ENCODE measurements around the gene GALNT7.

Gene GALNT7

DNA sequence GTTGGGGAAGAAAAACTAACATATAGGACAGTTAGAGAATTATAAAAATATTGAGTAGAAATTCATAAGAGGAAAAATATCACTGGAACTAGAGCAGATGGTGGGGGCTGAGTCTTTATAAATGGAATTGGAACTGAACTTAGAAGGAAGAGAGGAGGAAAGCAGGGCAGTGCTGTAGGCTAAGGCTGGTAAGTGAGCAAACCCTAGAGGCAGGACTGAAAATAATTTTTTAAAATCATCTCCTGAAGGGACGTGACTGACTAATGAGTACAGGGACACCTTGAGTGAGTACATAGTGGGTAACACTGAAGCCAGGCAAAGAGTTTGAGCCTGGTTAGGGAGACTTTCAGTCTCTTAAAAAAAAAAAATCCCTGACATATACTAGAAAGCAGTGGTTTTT, 63.3 kb downstream of the GALNT7 start:
- no peak for DNase-seq (ENCODE audit: low read depth in 2 of 3, low spot score in 2 of 3)

GRCh38 chr4:173233857-173234256, 65.2 kb downstream of the GALNT7 start:
- DNase-seq (ENCODE audit: low read depth in 2 of 3, low spot score in 2 of 3) = no peak

GRCh38 chr4:173235050-173235449, 66.4 kb downstream of the GALNT7 start:
- DNase-seq (ENCODE audit: low read depth in 2 of 3, low spot score in 2 of 3) = no peak

DNA sequence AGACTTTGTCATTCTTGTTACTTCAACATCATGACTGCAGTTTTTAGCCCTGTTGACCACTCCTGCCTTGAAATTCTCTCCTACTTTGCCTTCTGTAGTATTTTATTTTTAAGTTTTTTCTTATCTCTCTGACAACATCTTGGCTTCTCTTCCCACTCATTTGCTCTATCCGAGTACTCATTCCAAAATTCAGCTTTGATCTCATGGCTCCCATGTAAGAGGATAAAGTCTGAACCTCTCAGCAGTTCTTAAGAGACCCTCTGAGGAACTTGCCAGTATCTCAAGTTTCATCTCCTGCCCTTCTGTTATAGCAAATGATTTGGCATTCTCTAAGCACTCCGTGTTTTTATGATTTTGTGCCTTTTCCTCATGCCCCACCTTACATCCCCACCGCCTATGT, 67.7 kb downstream of the GALNT7 start:
- no peak for DNase-seq (ENCODE audit: low read depth in 2 of 3, low spot score in 2 of 3)

- DNase-seq (ENCODE audit: low read depth in 2 of 3, low spot score in 2 of 3) = no peak
Measured at GRCh38 chr4:173237152-173237551, 68.5 kb downstream of the GALNT7 start.

- no peak for DNase-seq (ENCODE audit: low read depth in 2 of 3, low spot score in 2 of 3)
Measured at GRCh38 chr4:173237762-173238161, 69.2 kb downstream of the GALNT7 start.

GRCh38 chr4:173240696-173241095, 72.1 kb downstream of the GALNT7 start:
- no peak for DNase-seq (ENCODE audit: low read depth in 2 of 3, low spot score in 2 of 3)

DNA sequence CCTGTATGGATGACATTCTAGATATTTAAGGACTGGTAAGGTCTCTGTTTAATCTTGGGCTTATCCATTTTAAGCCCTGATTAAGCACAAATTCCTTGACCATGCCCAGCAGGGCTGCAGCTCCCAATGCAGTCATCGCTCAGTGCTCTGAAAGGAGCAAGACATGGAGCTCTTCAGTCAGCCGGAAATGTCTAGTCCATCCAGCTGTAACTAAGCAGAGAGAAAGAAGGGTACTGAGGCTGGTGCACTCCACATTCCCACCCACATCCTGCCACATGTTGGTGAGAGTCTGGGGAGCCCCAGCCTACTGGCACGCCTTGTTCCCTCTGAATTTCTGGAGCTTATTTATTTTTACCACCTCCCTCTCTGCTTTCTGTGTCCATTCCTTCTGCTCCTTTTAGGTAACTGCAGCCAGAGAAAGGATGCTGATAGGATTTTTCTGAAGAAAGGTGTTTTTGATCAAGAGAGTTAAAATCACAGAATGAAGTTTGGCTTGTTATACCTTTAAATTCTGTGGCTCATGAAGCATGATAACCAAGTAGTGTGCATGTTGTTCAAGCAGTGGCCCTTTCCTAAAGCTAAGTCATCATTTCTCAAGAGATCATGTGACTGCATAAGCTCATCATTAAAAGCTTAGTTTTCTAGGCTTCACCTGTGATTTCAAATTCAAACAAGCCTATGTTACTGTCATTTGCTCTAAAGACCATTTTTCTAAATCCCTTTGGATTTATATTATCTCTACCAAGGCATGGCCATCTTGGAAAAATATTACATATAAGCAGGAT, 74.0 kb downstream of the GALNT7 start:
- no peak for DNase-seq (ENCODE audit: low read depth in 2 of 3, low spot score in 2 of 3)

DNA sequence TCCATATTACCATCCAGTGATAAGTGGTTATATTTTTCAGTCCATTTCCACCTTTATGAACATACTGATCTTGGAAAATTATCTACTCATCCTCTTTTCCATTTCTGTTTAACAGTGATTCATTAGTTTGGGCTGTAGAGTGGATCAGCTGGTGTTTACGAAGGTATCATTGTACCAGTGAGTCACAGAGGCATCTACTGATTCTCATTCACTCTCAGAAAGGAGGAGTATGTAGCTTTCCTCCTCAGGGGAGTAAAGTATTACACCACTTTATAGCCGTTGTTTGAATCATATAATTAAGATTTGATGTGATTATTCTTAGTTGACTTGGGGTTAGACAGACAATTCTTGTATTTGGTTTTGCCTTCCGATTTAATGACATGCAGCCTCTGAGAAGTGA, 74.7 kb downstream of the GALNT7 start:
- DNase-seq (ENCODE audit: low read depth in 2 of 3, low spot score in 2 of 3) = no peak

DNA sequence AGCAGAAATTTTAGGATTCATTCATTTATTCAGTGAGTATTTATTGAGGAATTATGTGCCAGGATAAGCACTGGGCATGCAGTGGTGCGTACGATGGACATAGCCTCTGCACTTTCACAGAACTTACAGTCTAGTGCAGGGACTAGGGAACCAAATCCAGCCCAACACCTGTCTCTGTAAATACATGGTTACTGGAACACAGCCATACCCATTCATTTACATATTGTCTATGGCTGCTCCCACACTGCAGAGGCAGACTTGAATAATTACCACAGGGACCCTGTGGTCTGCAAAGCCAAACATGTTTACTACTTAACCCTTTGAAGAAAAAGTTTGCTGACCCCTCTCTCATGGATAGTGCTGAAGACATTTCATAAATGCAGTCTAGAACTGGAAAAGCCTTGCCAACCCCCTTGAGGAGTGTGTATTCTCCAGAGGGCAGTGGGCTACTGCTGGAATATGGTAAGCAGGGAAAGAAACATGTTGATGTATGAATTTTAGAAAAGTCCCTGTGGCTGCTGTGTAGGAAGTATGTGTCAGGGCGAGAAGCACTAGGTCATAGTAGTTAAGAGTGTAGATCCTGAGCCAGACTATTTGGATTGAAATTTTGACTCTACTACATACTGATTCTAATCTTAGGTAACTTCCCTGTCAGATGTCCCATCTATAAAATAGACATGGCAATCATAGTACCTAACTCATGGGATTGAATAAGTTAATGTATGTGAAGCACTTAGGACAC, 75.5 kb downstream of the GALNT7 start:
- no peak for DNase-seq (ENCODE audit: low read depth in 2 of 3, low spot score in 2 of 3)

- DNase-seq (ENCODE audit: low read depth in 2 of 3, low spot score in 2 of 3) = no peak
Measured at GRCh38 chr4:173245952-173246351, 77.3 kb downstream of the GALNT7 start.

- DNase-seq (ENCODE audit: low read depth in 2 of 3, low spot score in 2 of 3) = no peak
Measured at GRCh38 chr4:173246719-173247118, 78.1 kb downstream of the GALNT7 start.

DNA sequence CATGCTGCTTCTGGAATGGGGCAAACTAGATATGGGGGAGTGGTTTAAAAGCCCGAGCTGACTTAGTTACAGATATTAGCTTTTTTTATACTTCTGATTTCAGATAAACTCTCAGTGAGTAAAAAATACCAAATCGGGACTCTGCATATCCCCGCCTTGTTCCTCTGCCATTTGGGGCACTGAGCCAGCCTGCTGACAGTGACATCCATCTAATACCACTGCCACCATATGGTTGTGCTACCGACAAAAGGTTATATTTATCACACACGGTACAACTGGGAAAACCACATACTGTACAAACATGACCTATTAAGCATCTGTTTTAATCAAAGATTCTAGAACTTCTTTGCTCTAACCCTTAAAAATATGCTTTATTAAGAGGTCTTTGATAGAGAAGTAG, 78.7 kb downstream of the GALNT7 start:
- no peak for DNase-seq (ENCODE audit: low read depth in 2 of 3, low spot score in 2 of 3)

DNA sequence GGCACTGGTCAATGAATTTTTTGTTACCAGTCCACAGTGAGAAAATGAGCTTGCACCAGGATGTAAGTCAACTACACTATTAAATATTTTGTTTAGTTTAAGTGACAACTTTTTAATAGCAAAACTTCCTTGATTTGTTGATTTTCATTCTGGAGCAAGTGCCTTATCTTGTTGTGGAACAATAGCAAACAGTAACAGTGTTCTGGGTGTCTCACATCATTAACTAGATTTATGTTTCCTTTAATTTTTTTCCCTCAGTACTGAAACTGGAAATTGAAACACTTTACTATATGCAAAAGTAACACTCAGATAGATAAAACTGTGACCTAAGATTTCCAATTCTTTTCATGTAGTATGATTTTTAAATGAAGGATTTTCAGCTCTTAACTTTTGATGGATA, 80.1 kb downstream of the GALNT7 start:
- no peak for DNase-seq (ENCODE audit: low read depth in 2 of 3, low spot score in 2 of 3)

DNA sequence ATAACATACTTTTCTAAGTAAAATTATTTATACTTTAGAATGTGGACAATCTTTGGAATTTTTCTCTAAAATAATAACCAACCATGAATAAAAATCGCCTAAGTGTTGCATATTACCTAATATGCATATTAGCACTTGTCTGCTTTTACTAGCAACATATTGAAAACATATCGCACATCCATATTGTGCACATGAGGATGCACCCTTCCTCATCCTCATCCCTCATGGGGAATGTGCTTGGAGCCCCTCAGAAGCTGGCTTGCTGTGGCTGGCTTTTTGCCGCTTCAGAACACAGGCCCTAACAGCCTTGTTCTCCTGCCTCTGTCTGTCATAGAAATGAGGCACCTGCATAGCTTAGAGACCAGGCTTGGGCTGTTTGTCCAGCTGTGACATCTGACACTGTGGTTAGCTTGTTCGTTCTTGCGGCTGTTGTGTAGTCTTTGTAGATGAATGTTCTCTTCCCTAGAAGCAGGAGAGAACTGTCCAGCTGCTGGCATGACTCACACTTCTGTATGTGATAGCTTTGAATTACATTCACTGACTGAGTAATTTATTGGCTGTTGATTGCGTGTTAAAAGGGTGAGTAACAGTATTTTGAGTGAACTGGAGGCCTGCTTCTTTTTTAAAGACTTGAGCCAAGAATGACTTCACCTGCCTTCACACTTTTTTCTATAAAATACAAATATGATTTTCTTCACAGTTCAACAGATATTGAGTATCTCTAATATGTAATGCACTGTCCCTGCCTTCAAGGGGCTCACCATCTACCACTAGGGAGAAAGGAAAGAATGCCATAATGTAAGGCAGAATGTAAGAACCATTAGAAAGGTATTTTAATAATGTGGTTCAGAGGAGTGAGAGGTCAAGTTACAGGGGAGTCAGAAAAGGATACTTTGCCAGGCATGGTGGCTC, 83.7 kb downstream of the GALNT7 start:
- DNase-seq (ENCODE audit: low read depth in 2 of 3, low spot score in 2 of 3) = no peak

GRCh38 chr4:173253561-173253960, 85.0 kb downstream of the GALNT7 start:
- DNase-seq (ENCODE audit: low read depth in 2 of 3, low spot score in 2 of 3) = no peak

DNA sequence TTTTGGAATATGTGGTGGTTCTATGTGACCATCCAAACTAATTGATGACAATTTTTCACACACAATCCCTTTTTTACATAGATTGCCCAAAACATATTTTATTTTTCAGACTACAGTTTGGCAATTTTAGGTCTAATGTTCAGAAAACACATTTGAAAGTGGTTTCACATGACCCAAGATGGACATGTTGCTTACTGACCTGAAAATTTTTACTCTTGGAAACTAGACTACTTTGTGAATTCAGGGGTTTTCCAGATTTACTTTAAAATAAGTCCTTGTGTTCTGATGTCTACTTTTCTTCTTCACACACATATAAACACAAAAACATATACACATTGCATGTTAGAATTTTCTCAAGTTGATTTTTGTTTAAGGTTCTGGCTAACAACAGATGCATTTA, 86.0 kb downstream of the GALNT7 start:
- no peak for DNase-seq (ENCODE audit: low read depth in 2 of 3, low spot score in 2 of 3)

- DNase-seq (ENCODE audit: low read depth in 2 of 3, low spot score in 2 of 3) = no peak
Measured at GRCh38 chr4:173256825-173257224, 88.2 kb downstream of the GALNT7 start.

- DNase-seq (ENCODE audit: low read depth in 2 of 3, low spot score in 2 of 3) = peak in 1 of 3 experiments; percentile 26
Measured at GRCh38 chr4:173257732-173258717, 89.4 kb downstream of the GALNT7 start.

GRCh38 chr4:173258866-173259265, 90.3 kb downstream of the GALNT7 start:
- DNase-seq (ENCODE audit: low read depth in 2 of 3, low spot score in 2 of 3) = no peak

Data from activated CD8-positive, alpha-beta memory T cell treated with anti-CD3 and anti-CD28 coated beads for 48 hours (primary cell).